HepG2 (cell line): ENCODE data around the gene SHISA4. TPM values are rescaled to one million over a fixed set of nuclear protein-coding genes. Genes with fewer than 3 reads are reported as not detected.

Source experiments
- FOXA1 ChIP-seq, 2 experiments: fragments of 450-650 bp in 1 of 2; sonication (generic) in 1 of 2; formaldehyde crosslinking in 1 of 2; IDR thresholded peaks; 2 replicates each; pipeline versions ENCODE4 v1.4.0 to v1.6.1; 2016 to 2020; ENCODE audit warnings: missing genetic modification reagents in 1 of 2
- GATA4 ChIP-seq: sonication (generic); IDR thresholded peaks from 2 replicates; pipeline ENCODE4 v1.6.1; 2016; ENCODE audit warnings: antibody characterized with exemption, low read depth, borderline replicate concordance
- HMG20A ChIP-seq: IDR thresholded peaks from 2 replicates; pipeline ENCODE4 v1.6.1; 2016; ENCODE audit warnings: borderline replicate concordance
- KDM5A ChIP-seq: fragments of 200-600 bp; sonication (generic); IDR thresholded peaks from 2 replicates; pipeline ENCODE4 v1.7.0; 2018; ENCODE audit warnings: antibody characterized with exemption, mild to moderate bottlenecking, low read length, borderline replicate concordance
- MTA1 ChIP-seq: sonication (generic); formaldehyde crosslinking; IDR thresholded peaks from 2 replicates; pipeline ENCODE4 v1.4.0; 2020; ENCODE audit warnings: missing genetic modification reagents, mild to moderate bottlenecking, borderline replicate concordance
- NCOR1 ChIP-seq: fragments of 200-600 bp; sonication (generic); IDR thresholded peaks from 2 replicates; pipeline ENCODE4 v1.7.0; 2017; ENCODE audit warnings: antibody characterized with exemption, low read length, borderline replicate concordance
- PAF1 ChIP-seq: IDR thresholded peaks from 2 replicates; pipeline ENCODE4 v1.6.1; 2016; ENCODE audit warnings: missing genetic modification reagents, missing compliant biosample characterization
- PHF8 ChIP-seq: sonication (generic); formaldehyde crosslinking; IDR thresholded peaks from 2 replicates; pipeline ENCODE4 v1.5.0; 2020; ENCODE audit warnings: missing genetic modification reagents
- RAD21 ChIP-seq: fragments of 450-650 bp; formaldehyde crosslinking; IDR thresholded peaks from 2 replicates; pipeline ENCODE4 v1.5.0; 2020; ENCODE audit warnings: mild to moderate bottlenecking
- YEATS4 ChIP-seq: sonication (generic); formaldehyde crosslinking; IDR thresholded peaks from 2 replicates; pipeline ENCODE4 v1.4.0; 2020; ENCODE audit warnings: missing genetic modification reagents, borderline replicate concordance
- ZBTB21 ChIP-seq: sonication (generic); formaldehyde crosslinking; IDR thresholded peaks from 2 replicates; pipeline ENCODE4 v1.4.0; 2020; ENCODE audit warnings: missing genetic modification reagents
- ZFP1 ChIP-seq: IDR thresholded peaks from 2 replicates; pipeline ENCODE4 v1.6.1; 2016
- ZHX2 ChIP-seq, 2 experiments: sonication (generic) in 1 of 2; formaldehyde crosslinking in 1 of 2; IDR thresholded peaks; 2 replicates each; pipeline versions ENCODE4 v1.6.1 to v1.9.0; 2014 to 2022; ENCODE audit warnings: antibody characterized with exemption in 1 of 2, borderline replicate concordance in 1 of 2, inconsistent platforms in 1 of 2, low read depth in 1 of 2, missing genetic modification reagents in 1 of 2
- ZMAT3 ChIP-seq: sonication (generic); formaldehyde crosslinking; conservative IDR thresholded peaks from 2 replicates; pipeline ENCODE4 v1.7.0; 2021; ENCODE audit warnings: missing genetic modification reagents
- ZNF260 ChIP-seq: sonication (generic); formaldehyde crosslinking; IDR thresholded peaks from 2 replicates; pipeline ENCODE4 v1.4.0; 2020; ENCODE audit warnings: missing genetic modification reagents, low read depth, mild to moderate bottlenecking, borderline replicate concordance
- ZNF329 ChIP-seq: sonication (generic); formaldehyde crosslinking; IDR thresholded peaks from 2 replicates; pipeline ENCODE4 v1.9.0; 2021; ENCODE audit warnings: low read depth, mild to moderate bottlenecking, missing genetic modification reagents
- ZNF468 ChIP-seq: sonication (generic); formaldehyde crosslinking; IDR thresholded peaks from 2 replicates; pipeline ENCODE4 v1.8.0; 2022; ENCODE audit warnings: mild to moderate bottlenecking, moderate library complexity, missing genetic modification reagents
- ZNF512B ChIP-seq: sonication (generic); formaldehyde crosslinking; IDR thresholded peaks from 2 replicates; pipeline ENCODE4 v1.5.1; 2020; ENCODE audit warnings: missing genetic modification reagents, mild to moderate bottlenecking, borderline replicate concordance
- ZNF543 ChIP-seq: sonication (generic); formaldehyde crosslinking; IDR thresholded peaks from 2 replicates; pipeline ENCODE4 v1.4.0; 2020; ENCODE audit warnings: mild to moderate bottlenecking, missing genetic modification reagents
- ZNF678 ChIP-seq: sonication (generic); formaldehyde crosslinking; IDR thresholded peaks from 2 replicates; pipeline ENCODE4 v1.4.0; 2020; ENCODE audit warnings: mild to moderate bottlenecking, missing genetic modification reagents
- ZNF724P ChIP-seq: sonication (generic); formaldehyde crosslinking; IDR thresholded peaks from 2 replicates; pipeline ENCODE4 v1.8.0; 2022; ENCODE audit warnings: missing genetic modification reagents, borderline replicate concordance
- ZNF878 ChIP-seq: sonication (generic); formaldehyde crosslinking; IDR thresholded peaks from 2 replicates; pipeline ENCODE4 v1.8.1; 2023; ENCODE audit warnings: mild to moderate bottlenecking, missing genetic modification reagents, moderate library complexity
- polyA plus RNA-seq, 8 experiments: library from polyadenylated mRNA; depleted of rRNA in 3 of 8; stranded (reverse) in 7 of 8; unstranded in 1 of 8; fragments of >200 nt; fragmentation: Illumina TruSeq in 4 of 8; extraction: Trizol in 4 of 8; gene quantifications; 2 replicates each; pipeline versions ENCODE4 v1.2.1 to v1.2.3, GENCODE V29; 2011 to 2016; ENCODE audit warnings: low read depth in 4 of 8, missing spikeins in 1 of 8, mixed read lengths in 1 of 8; ENCODE audit not compliant: insufficient read depth in 1 of 8
- total RNA-seq, 5 experiments: library from RNA; depleted of rRNA; stranded (reverse); fragments of >200 nt; fragmentation: Illumina TruSeq; extraction: Trizol; gene quantifications; 2 replicates each; pipeline ENCODE4 v1.2.3, GENCODE V29; 2016; ENCODE audit warnings: low read depth in 1 of 5

SHISA4 gene
- total and polyA plus RNA-seq, 2 of the 13 experiments (the other 11 are each of a cell fraction or from before 2014, with no cell fraction given): 0.51 to 1.0 TPM

- TF ChIP-seq ZHX2 (IDR thresholded peaks at IDR 0.05; ENCODE audit: low read depth) (no peak), ZHX2 (CRISPR knock-in tag; IDR thresholded peaks at IDR 0.05; ENCODE audit: borderline replicate concordance) (no peak), ZNF878 (CRISPR knock-in tag) (no peak), RAD21 (CRISPR knock-in tag) (peak; percentile 92), HMG20A (CRISPR knock-in tag) (no peak), PHF8 (CRISPR knock-in tag) (peak; percentile 34; the same call in 1 of the 2 replicates), KDM5A (no peak), ZBTB21 (CRISPR knock-in tag) (peak; percentile 68; the same call in 1 of the 2 replicates), ZMAT3 (CRISPR knock-in tag) (no peak), FOXA1 (IDR thresholded peaks at IDR 0.05) (no peak), FOXA1 (CRISPR knock-in tag; IDR thresholded peaks at IDR 0.05) (peak; percentile 23; the same call in 1 of the 2 replicates), ZNF468 (CRISPR knock-in tag) (no peak), ZNF329 (CRISPR knock-in tag) (no peak), GATA4 (no peak), ZNF512B (CRISPR knock-in tag) (no peak), YEATS4 (CRISPR knock-in tag) (no peak), ZNF260 (CRISPR knock-in tag) (no peak), NCOR1 (no peak), ZNF543 (no peak), ZNF678 (CRISPR knock-in tag) (no peak), PAF1 (CRISPR knock-in tag) (no peak), ZFP1 (CRISPR knock-in tag) (no peak), ZNF724P (no peak), MTA1 (CRISPR knock-in tag) (no peak)
These were observed 7.5 kb downstream of the SHISA4 start (continued) for GRCh38 chr1:201895913-201896807.
